HepG2 (cell line): ENCODE measurements around the gene DNAJC11. TPM values are rescaled to one million over a fixed set of nuclear protein-coding genes. Genes with fewer than 3 reads are reported as not detected.

Experiments
- IRX3 ChIP-seq: sonication (generic); formaldehyde crosslinking; IDR thresholded peaks from 2 replicates; pipeline ENCODE4 v1.8.1; 2023; ENCODE audit warnings: mild to moderate bottlenecking, low read depth, missing genetic modification reagents, borderline replicate concordance
- ISX ChIP-seq: sonication (generic); formaldehyde crosslinking; conservative IDR thresholded peaks from 2 replicates; pipeline ENCODE4 v1.5.0; 2020; ENCODE audit warnings: missing genetic modification reagents
- MYPOP ChIP-seq: sonication (generic); formaldehyde crosslinking; IDR thresholded peaks from 2 replicates; pipeline ENCODE4 v1.8.1; 2023; ENCODE audit warnings: mild to moderate bottlenecking, moderate library complexity, missing genetic modification reagents
- NRL ChIP-seq: sonication (generic); formaldehyde crosslinking; IDR thresholded peaks from 2 replicates; pipeline ENCODE4 v1.5.0; 2020; ENCODE audit warnings: missing genetic modification reagents, mild to moderate bottlenecking, moderate library complexity, borderline replicate concordance
- PTBP1 ChIP-seq: fragments of 200-400 bp; formaldehyde crosslinking; IDR thresholded peaks from 2 replicates; pipeline ENCODE4 v1.6.1; 2018; ENCODE audit warnings: low read length, low read depth; ENCODE audit not compliant: poor library complexity, severe bottlenecking
- RORA ChIP-seq: sonication (generic); formaldehyde crosslinking; IDR thresholded peaks from 2 replicates; pipeline ENCODE4 v1.5.0; 2020; ENCODE audit warnings: mild to moderate bottlenecking, missing genetic modification reagents, moderate library complexity
- STAT6 ChIP-seq: sonication (generic); formaldehyde crosslinking; IDR thresholded peaks from 2 replicates; pipeline ENCODE4 v1.4.0; 2020; ENCODE audit warnings: missing genetic modification reagents, mild to moderate bottlenecking, borderline replicate concordance
- ZBTB1 ChIP-seq: sonication (generic); formaldehyde crosslinking; IDR thresholded peaks from 2 replicates; pipeline ENCODE4 v1.4.0; 2020; ENCODE audit warnings: missing genetic modification reagents, borderline replicate concordance
- ZNF407 ChIP-seq: sonication (generic); formaldehyde crosslinking; IDR thresholded peaks from one replicate; pipeline ENCODE4 v1.5.1; 2020; ENCODE audit warnings: mild to moderate bottlenecking, missing genetic modification reagents; ENCODE audit errors: not compliant biosample characterization
- ZNF713 ChIP-seq: sonication (generic); formaldehyde crosslinking; IDR thresholded peaks from 2 replicates; pipeline ENCODE4 v1.4.0; 2020; ENCODE audit warnings: mild to moderate bottlenecking, missing genetic modification reagents
- polyA plus RNA-seq, 8 experiments: library from polyadenylated mRNA; depleted of rRNA in 3 of 8; stranded (reverse) in 7 of 8; unstranded in 1 of 8; fragments of >200 nt; fragmentation: Illumina TruSeq in 4 of 8; extraction: Trizol in 4 of 8; gene quantifications; 2 replicates each; pipeline versions ENCODE4 v1.2.1 to v1.2.3, GENCODE V29; 2011 to 2016; ENCODE audit warnings: low read depth in 4 of 8, missing spikeins in 1 of 8, mixed read lengths in 1 of 8; ENCODE audit not compliant: insufficient read depth in 1 of 8
- total RNA-seq, 5 experiments: library from RNA; depleted of rRNA; stranded (reverse); fragments of >200 nt; fragmentation: Illumina TruSeq; extraction: Trizol; gene quantifications; 2 replicates each; pipeline ENCODE4 v1.2.3, GENCODE V29; 2016; ENCODE audit warnings: low read depth in 1 of 5
- TF ChIP-seq, protein P1 (sequence below): sonication (generic); formaldehyde crosslinking; conservative IDR thresholded peaks from 2 replicates; pipeline ENCODE4 v1.8.1; 2023; ENCODE audit warnings: missing genetic modification reagents
- TF ChIP-seq, protein P2 (sequence below): sonication (generic); formaldehyde crosslinking; IDR thresholded peaks from 2 replicates; pipeline ENCODE4 v1.5.1; 2020; ENCODE audit warnings: missing genetic modification reagents, mild to moderate bottlenecking, borderline replicate concordance

DNAJC11 gene
- total and polyA plus RNA-seq, 2 of the 13 experiments (the other 11 are each of a cell fraction or from before 2014, with no cell fraction given) = 25.1 to 47.6 TPM

- no peak for TF ChIP-seq RORA (CRISPR knock-in tag)
- no peak for TF ChIP-seq STAT6
- TF ChIP-seq NRL (CRISPR knock-in tag) = 0 out of 2 replicates have a peak, but pooled peaks have one; percentile 6
- TF ChIP-seq ZBTB1 (CRISPR knock-in tag) = no peak
- TF ChIP-seq ISX (CRISPR knock-in tag) = no peak
- TF ChIP-seq PTBP1 = no peak
- 0 out of 2 replicates have a peak, but pooled peaks have one; percentile 44 for TF ChIP-seq IRX3 (CRISPR knock-in tag)
- no peak for TF ChIP-seq ZNF713 (CRISPR knock-in tag)
- no peak; the same call in 1 of the 2 replicates for TF ChIP-seq MYPOP (CRISPR knock-in tag)
- TF ChIP-seq ZNF407 (CRISPR knock-in tag) = no peak
- TF ChIP-seq, protein P1, sequence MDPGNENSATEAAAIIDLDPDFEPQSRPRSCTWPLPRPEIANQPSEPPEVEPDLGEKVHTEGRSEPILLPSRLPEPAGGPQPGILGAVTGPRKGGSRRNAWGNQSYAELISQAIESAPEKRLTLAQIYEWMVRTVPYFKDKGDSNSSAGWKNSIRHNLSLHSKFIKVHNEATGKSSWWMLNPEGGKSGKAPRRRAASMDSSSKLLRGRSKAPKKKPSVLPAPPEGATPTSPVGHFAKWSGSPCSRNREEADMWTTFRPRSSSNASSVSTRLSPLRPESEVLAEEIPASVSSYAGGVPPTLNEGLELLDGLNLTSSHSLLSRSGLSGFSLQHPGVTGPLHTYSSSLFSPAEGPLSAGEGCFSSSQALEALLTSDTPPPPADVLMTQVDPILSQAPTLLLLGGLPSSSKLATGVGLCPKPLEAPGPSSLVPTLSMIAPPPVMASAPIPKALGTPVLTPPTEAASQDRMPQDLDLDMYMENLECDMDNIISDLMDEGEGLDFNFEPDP (CRISPR knock-in tag) = 0 out of 2 replicates have a peak, but pooled peaks have one; percentile 8
- TF ChIP-seq, protein P2, sequence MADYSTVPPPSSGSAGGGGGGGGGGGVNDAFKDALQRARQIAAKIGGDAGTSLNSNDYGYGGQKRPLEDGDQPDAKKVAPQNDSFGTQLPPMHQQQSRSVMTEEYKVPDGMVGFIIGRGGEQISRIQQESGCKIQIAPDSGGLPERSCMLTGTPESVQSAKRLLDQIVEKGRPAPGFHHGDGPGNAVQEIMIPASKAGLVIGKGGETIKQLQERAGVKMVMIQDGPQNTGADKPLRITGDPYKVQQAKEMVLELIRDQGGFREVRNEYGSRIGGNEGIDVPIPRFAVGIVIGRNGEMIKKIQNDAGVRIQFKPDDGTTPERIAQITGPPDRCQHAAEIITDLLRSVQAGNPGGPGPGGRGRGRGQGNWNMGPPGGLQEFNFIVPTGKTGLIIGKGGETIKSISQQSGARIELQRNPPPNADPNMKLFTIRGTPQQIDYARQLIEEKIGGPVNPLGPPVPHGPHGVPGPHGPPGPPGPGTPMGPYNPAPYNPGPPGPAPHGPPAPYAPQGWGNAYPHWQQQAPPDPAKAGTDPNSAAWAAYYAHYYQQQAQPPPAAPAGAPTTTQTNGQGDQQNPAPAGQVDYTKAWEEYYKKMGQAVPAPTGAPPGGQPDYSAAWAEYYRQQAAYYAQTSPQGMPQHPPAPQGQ = no peak
Observed at GRCh38 chr1:6602669-6603237, 98.9 kb downstream of the DNAJC11 start, which contains the start of gene KLHL21 (continued).
